Fibroblast of skin of right quadriceps (primary cell): ENCODE measurements around the gene NTN3.
A peak's percentile ranks its signal among the peaks of the same experiment; 100 is the strongest.
"Not testable (repeated sequence)": the region's sequence is repeated elsewhere in the genome, so short reads cannot be mapped to it uniquely, and the experiment has no call there.

Experiments
- DNase-seq: peaks from one replicate; pipeline ENCODE4 v3.0.0-alpha.2; 2013

NTN3 gene

DNA sequence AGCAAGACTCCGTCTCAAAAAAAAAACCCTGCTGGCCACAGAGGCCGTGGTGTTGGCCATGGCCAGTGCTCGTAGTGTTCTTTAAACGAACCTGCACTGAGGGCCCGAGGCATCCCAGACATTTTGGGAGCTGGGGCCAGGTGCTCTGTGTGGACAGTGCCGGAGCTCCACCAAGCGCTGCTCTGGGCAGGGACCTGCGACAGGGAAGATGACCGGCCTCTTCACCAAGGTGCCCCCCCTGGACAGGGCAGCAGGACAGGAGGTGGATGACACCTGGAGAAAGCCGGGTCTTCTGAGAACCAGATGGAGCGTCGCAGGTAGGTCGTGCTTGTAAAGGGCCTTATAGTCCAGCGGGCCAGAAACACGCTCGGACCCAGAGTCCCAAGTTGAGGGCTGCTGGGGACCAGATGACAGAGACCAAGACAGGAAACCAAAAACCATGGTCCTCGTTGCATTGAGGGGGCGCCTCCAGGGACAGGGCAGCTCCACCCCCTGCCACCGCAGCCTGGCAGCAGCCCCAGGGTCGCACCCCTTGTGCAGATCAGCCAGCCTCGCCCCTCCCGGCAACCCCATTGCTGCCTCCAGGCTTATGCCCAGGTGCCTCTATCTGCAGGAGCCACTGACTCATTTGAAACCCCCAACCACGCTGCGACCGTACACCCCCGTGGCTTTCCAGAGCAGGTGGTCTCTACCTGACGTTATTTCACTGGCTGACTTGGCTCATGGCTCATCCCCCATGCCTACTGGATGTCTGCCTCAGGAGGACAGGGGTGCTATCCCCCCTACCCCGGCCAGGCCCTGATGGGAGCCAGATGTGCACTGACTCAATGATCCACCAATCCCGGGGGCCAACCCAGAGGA lies 4.2 kb upstream of the NTN3 start:
- DNase-seq = no peak

GRCh38 chr16:2467528-2468232 lies 3.4 kb upstream of the NTN3 start:
- peak; percentile 80 for DNase-seq

DNA sequence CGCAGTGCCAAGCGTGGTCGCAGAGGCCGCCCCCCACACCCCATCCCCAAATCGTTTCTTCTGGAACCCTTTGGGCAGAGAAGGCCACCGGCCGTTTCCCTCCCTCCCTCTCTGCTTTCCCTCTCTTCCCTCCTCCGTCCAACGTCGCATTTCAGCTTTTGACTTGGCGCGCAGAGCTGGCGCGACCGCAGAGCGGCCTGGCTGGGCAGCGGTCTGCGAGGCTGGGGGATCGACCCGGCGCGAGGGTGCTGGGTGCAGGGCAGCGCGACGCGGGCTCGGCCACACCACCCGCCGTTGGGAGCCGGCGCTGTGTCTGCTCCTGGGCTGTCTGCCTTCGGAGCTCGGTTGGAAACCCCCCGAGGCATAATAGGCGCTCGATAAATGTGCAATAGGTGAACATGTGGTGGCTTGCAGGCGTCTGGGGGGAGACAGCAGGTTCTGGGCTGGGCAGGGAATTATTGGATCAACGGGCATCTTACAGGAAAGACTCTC lies 2.8 kb upstream of the NTN3 start:
- no peak for DNase-seq

DNA sequence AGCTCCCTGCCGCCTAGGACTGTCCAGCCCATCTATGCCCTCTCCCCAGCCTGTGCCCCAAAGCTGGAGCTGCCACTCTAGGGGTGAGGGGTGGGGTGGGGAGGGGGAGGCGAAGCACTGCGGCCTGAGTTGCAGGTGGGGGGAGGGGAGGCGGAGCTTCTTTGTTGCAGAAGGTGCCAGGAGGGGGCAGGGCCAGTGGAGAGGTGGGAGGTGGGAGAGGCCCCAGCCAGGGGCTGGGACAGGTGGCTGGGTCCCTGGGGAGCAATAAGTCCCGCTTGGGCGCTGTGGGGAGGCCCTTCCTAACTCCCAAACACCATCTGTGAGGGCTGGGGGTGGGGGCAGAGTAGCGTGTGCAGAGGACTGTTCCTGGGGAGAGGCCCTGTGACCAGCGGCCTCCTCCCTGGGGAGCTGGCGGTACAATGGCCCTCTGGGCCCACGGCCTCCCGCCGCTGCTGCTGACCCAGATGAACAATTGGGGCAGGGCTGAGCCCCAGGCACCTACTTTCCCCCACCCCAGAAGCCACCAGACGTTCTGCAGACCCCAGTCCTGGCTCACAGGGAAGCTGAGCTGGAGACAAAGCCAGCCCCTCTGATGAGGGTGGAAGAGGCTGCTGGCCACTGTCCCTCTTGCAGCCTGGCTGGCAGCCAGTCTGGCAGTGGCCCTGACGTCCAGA lies 2.2 kb upstream of the NTN3 start:
- DNase-seq = no peak

GRCh38 chr16:2469399-2470233 lies 1.5 kb upstream of the NTN3 start:
- DNase-seq = no peak

GRCh38 chr16:2470234-2470601 lies 879 bp upstream of the NTN3 start:
- DNase-seq = no peak

GRCh38 chr16:2470603-2471015 lies 488 bp upstream of the NTN3 start:
- DNase-seq = no peak

GRCh38 chr16:2471653-2472487 lies 773 bp downstream of the NTN3 start:
- DNase-seq = no peak

DNA sequence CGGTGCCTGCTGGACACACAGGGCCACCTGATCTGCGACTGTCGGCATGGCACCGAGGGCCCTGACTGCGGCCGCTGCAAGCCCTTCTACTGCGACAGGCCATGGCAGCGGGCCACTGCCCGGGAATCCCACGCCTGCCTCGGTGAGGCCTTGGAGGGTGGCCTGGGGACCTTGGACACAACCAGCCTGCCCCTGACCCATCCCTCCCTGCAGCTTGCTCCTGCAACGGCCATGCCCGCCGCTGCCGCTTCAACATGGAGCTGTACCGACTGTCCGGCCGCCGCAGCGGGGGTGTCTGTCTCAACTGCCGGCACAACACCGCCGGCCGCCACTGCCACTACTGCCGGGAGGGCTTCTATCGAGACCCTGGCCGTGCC lies 1.4 kb downstream of the NTN3 start:
- DNase-seq = no peak

GRCh38 chr16:2472885-2473445 lies 1.9 kb downstream of the NTN3 start:
- no peak for DNase-seq

DNA sequence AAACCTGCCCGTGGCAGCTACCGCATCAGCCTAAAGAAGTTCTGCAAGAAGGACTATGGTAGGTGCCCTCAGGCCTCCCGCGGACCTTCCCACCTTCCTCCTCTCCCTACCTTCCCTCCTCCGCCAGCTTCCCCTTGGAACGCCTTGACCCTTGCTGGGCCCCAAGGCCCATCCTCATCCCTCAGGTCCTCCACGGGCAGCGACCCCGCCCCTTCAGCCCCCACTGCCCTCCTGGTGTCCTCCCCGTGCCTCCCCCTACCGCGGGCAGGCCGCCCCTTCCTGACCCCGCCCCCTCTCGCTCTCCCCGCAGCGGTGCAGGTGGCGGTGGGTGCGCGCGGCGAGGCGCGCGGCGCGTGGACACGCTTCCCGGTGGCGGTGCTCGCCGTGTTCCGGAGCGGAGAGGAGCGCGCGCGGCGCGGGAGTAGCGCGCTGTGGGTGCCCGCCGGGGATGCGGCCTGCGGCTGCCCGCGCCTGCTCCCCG lies 2.4 kb downstream of the NTN3 start:
- no peak for DNase-seq

DNA sequence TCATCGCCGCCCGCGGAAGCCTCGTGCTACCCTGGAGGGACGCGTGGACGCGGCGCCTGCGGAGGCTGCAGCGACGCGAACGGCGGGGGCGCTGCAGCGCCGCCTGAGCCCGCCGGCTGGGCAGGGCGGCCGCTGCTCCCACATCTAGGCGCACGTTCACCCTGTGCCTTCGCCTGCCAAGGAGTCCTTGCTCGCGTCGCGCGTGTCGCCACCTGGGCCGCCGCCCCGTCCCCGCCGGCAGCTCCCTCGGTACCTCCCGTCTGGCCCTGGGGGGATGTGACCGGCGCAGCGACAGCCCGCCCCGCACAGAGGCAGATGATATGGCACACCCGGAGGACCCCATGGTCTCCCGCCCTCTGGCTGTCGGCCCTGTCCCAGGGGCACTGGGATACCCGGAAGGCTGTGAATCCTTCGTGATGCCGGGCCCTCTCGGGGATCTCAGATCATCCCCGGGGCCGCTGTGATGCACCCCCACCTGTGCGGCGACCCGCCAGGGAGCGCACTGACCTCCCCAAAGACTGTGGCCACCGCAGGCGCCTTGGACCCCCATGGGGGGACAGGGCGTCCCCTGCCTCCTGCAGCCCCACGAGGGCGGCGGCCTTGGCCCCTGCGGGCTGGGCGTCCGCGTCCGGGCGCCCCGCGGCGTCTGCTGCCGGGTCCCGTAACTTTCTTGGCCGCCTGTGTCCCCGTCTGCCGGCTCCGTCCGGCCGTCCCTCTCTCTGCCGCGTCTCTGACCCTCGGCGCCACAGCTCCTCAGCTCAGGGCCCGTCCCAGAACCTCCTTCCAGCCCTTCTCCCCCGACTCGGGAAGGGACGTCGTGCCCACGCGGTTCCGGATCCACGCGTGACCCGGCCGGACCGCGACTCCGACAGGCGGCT lies 3.1 kb downstream of the NTN3 start:
- DNase-seq = no peak

GRCh38 chr16:2474877-2475412 lies 3.8 kb downstream of the NTN3 start, which contains the start of gene TBC1D24:
Gene TBC1D24 (plus strand): TSS chr16:2475127. CDS start chr16:2496149, 21,022 bp downstream.
- peak; percentile 83 for DNase-seq

- DNase-seq = no peak
Observed at GRCh38 chr16:2475413-2476344, 4.6 kb downstream of the NTN3 start.

DNA sequence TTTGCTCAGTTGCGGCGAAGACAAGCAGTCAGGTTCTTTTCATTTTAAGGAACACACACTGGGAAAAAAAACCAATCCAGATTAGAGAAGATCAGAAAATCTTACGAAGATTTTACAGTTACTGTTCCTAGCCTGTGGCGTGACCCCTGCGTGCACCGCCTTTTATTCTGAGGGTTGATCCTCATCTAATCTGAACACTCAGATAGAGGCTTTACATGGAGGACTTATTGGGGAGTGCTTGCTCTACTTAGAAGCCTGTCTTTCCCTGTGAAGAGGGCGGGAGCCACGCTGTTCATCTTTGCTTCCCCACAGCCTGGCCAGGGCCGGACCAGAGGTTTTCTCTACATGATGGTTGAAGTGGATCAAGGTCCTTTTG lies 5.2 kb downstream of the NTN3 start:
- no peak for DNase-seq

- no peak for DNase-seq
Observed at GRCh38 chr16:2476741-2477140, 5.6 kb downstream of the NTN3 start.

GRCh38 chr16:2477327-2477726 lies 6.2 kb downstream of the NTN3 start:
- DNase-seq = no peak

GRCh38 chr16:2478279-2478678 lies 7.2 kb downstream of the NTN3 start:
- no peak for DNase-seq

DNA sequence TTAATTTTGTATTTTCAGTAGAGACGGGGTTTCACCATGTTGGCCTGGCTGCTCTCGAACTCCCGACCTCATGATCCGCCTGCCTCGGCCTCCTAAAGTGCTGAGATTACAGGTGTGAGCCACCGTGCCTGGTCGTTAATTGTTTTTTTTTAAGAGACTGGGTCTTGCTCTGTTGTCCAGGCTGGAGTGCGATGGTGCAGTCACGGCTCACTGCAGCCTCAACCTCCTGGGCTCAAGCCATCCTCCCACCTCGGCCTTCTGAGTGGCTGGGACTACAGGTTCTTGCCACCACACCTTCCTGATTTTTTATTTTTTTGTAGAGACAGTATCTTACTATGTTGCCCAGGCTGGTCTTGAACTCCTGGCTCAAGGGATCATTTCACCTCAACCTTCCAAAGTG lies 8.9 kb downstream of the NTN3 start:
- not testable (repeated sequence) for DNase-seq
